Sigmoid colon (tissue), 4 donors: ENCODE results near the gene TTC17.

Experiments used
- CTCF ChIP-seq, 4 experiments: fragments of 450-650 bp in 3 of 4; fragments of 200-600 bp in 1 of 4; IDR thresholded peaks; one replicate each; pipeline ENCODE4 v1.5.1; 2016 to 2019; ENCODE audit warnings: antibody characterized with exemption in 4 of 4, mild to moderate bottlenecking in 3 of 4, moderate library complexity in 2 of 4
- EP300 ChIP-seq, 4 donors: sonication (generic); formaldehyde crosslinking; IDR thresholded peaks; one replicate each; pipeline ENCODE4 v1.6.1; 2017; ENCODE audit warnings: antibody characterized with exemption in 4 of 4

GRCh38 chr11:43404406-43404805, 45.7 kb downstream of the TTC17 start:
- TF ChIP-seq CTCF (IDR thresholded peaks at IDR 0.05) = no peak
- TF ChIP-seq EP300 (IDR thresholded peaks at IDR 0.05) = no peak
